ENCODE data around the gene IL31RA. TPM values are rescaled to one million over a fixed set of nuclear protein-coding genes. Genes with fewer than 3 reads are reported as not detected.

Gene IL31RA
- total RNA-seq, 1 experiment from 2014 or later: 6.9 TPM

GRCh38 chr5:55900776-55901175 is 49.6 kb downstream of the IL31RA start:
- DNase-seq (ENCODE audit: low read depth): no peak

GRCh38 chr5:55902696-55903095 is 51.5 kb downstream of the IL31RA start:
- DNase-seq (ENCODE audit: low read depth): peak; percentile 49

- peak; percentile 90 for DNase-seq (ENCODE audit: low read depth)
Observed at GRCh38 chr5:55903121-55903701, 52.1 kb downstream of the IL31RA start.

GRCh38 chr5:55904152-55904551 is 53.0 kb downstream of the IL31RA start:
- peak; percentile 54 for DNase-seq (ENCODE audit: low read depth)

- no peak for DNase-seq (ENCODE audit: low read depth)
Observed at GRCh38 chr5:55905251-55905650, 54.1 kb downstream of the IL31RA start.

GRCh38 chr5:55907927-55908326 is 56.8 kb downstream of the IL31RA start:
- DNase-seq (ENCODE audit: low read depth): no peak

GRCh38 chr5:55908804-55909203 is 57.6 kb downstream of the IL31RA start:
- DNase-seq (ENCODE audit: low read depth): no peak

GRCh38 chr5:55911784-55912653 is 60.9 kb downstream of the IL31RA start:
- DNase-seq (ENCODE audit: low read depth): peak; percentile 14

GRCh38 chr5:55913466-55914413 is 62.6 kb downstream of the IL31RA start:
- no peak for DNase-seq (ENCODE audit: low read depth)

GRCh38 chr5:55914971-55915370 is 63.8 kb downstream of the IL31RA start:
- no peak for DNase-seq (ENCODE audit: low read depth)

- DNase-seq (ENCODE audit: low read depth): no peak
Observed at GRCh38 chr5:55915783-55916182, 64.6 kb downstream of the IL31RA start.

GRCh38 chr5:55916986-55917385 is 65.8 kb downstream of the IL31RA start:
- DNase-seq (ENCODE audit: low read depth): no peak

- no peak for DNase-seq (ENCODE audit: low read depth)
Observed at GRCh38 chr5:55917402-55918086, 66.4 kb downstream of the IL31RA start.

- DNase-seq (ENCODE audit: low read depth): no peak
Observed at GRCh38 chr5:55918087-55919035, 67.2 kb downstream of the IL31RA start.

GRCh38 chr5:55919625-55920024 is 68.5 kb downstream of the IL31RA start:
- no peak for DNase-seq (ENCODE audit: low read depth)

- peak; percentile 49 for DNase-seq (ENCODE audit: low read depth)
Observed at GRCh38 chr5:55920784-55921183, 69.6 kb downstream of the IL31RA start.

- DNase-seq (ENCODE audit: low read depth): no peak
Observed at GRCh38 chr5:55921617-55922016, 70.5 kb downstream of the IL31RA start.

- peak; percentile 78 for DNase-seq (ENCODE audit: low read depth)
Observed at GRCh38 chr5:55923177-55923771, 72.1 kb downstream of the IL31RA start.

- no peak for DNase-seq (ENCODE audit: low read depth)
Observed at GRCh38 chr5:55923865-55924500, 72.8 kb downstream of the IL31RA start.
